ENCODE results near the gene SLC6A7.

DNA sequence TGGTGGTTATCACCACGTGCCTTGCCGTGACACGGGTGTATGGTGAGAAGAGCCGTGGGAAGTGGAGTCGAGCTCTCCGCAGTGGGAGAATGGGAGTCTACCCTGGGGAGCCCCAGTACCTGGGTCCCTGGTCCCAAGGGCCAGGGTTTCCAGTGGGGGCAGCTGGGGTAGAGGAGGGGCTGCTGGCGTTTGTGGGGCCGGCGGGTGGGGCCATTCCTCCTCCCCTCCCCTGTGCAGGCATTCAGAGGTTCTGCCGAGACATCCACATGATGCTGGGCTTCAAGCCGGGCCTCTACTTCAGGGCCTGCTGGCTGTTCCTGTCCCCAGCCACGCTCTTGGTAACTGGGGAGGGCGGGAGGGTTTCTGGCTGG lies 14.7 kb downstream of the SLC6A7 start:
- no peak for TF ChIP-seq TAF1 (IDR thresholded peaks at IDR 0.05; ENCODE audit: borderline replicate concordance, low read depth, low read length)
- no peak for TF ChIP-seq POLR2A (IDR thresholded peaks at IDR 0.05; ENCODE audit: low read depth, low read length)
- TF ChIP-seq POLR2AphosphoS5 (IDR thresholded peaks at IDR 0.05; ENCODE audit: low read depth, low read length): no peak

All from GM12892 (cell line).